BE2C (cell line): ENCODE results near the gene EBLN1.

Experiments used
- DNase-seq: peaks from one replicate; pipeline ENCODE4 v3.0.0-alpha.2; 2020
- H3K27me3 ChIP-seq: fragments of 250-450 bp; sonication (Bioruptor Pico); 2 replicates; pipeline ENCODE4 v1.5.1; 2020; ENCODE audit warnings: mild to moderate bottlenecking
- H3K36me3 ChIP-seq: fragments of 250-450 bp; sonication (Bioruptor Pico); 2 replicates; pipeline ENCODE4 v1.5.1; 2020; ENCODE audit warnings: mild to moderate bottlenecking
- H3K4me1 ChIP-seq: fragments of 250-450 bp; sonication (Bioruptor Pico); 2 replicates; pipeline ENCODE4 v1.5.1; 2020
- H3K4me3 ChIP-seq: 2 replicates; pipeline ENCODE4 v1.5.1; 2011; ENCODE audit warnings: low read depth, low read length
- H3K9me3 ChIP-seq: fragments of 250-450 bp; sonication (Bioruptor Pico); 2 replicates; pipeline ENCODE4 v1.5.1; 2020
- TF ChIP-seq, protein P1 (sequence below): IDR thresholded peaks from 2 replicates; pipeline ENCODE4 v1.5.1; 2012; ENCODE audit warnings: mild to moderate bottlenecking, low read depth, low read length

The EBLN1 gene

DNA sequence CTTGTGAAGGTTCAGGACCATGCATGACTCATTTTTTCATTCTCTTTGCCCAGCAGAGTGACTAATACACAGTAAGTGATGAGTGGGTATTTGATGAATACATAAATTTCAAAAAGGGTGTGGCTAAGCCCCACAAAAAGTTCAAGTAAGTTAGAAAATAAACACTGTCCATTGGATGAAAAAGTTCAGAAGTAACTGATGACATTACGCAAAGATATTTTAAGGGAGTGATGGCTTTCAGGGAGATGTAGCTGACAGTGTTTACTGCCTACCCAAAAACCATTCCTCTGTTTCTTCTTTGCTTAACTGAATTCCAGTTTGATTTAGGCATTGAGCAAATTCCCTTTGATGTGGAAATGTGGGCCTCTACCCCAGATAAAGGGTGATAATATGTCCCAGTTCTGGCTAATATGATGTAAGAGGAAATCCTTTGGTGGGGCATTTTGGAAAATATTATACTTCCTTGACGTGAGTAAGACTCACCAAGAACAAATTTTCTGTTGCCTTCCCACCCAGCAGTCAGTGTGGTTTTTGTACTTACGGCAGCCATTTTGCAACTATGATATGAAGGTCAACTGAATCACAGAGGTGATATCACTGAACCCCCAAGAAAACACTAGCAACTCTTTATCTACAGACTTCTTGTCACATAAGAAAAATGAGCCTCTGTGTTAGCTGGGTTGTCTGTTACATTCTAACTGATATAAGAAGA is 29.0 kb upstream of the EBLN1 start:
- TF ChIP-seq, protein P1, sequence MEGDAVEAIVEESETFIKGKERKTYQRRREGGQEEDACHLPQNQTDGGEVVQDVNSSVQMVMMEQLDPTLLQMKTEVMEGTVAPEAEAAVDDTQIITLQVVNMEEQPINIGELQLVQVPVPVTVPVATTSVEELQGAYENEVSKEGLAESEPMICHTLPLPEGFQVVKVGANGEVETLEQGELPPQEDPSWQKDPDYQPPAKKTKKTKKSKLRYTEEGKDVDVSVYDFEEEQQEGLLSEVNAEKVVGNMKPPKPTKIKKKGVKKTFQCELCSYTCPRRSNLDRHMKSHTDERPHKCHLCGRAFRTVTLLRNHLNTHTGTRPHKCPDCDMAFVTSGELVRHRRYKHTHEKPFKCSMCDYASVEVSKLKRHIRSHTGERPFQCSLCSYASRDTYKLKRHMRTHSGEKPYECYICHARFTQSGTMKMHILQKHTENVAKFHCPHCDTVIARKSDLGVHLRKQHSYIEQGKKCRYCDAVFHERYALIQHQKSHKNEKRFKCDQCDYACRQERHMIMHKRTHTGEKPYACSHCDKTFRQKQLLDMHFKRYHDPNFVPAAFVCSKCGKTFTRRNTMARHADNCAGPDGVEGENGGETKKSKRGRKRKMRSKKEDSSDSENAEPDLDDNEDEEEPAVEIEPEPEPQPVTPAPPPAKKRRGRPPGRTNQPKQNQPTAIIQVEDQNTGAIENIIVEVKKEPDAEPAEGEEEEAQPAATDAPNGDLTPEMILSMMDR, result no peak
- Histone ChIP-seq H3K9me3 (no peaks in the 10 kb centered on the region; the same call in 1 of the 2 replicates), H3K36me3 (no peaks in the 10 kb centered on the region), H3K4me1 (no peaks in the 10 kb centered on the region), H3K27me3 (no peaks in the 10 kb centered on the region), H3K4me3 (no peak overlapping the region)
- DNase-seq, result no peak

DNA sequence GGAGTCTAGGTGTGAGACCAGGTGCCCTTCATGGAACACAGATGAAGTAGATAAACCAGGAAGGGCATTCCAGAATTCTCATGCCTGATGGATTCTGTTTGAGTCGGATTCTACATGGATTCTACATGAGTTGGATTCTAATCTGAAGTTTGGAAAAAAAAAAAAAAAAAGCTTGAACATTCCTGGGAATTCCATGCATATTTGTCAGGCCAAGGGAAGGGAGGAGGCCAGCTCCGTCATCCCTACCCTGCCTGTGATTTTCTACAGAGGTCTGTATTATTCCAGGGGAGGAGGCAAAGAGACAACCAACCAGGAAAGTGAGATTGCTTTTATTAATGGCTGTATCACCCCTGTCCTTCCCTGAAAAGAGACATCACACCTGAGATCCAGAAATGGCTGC is 27.8 kb upstream of the EBLN1 start:
- Histone ChIP-seq H3K27me3 (no peaks in the 10 kb centered on the region), H3K9me3 (no peaks in the 10 kb centered on the region; the same call in 1 of the 2 replicates), H3K4me3 (no peak overlapping the region), H3K4me1 (no peaks in the 10 kb centered on the region), H3K36me3 (no peaks in the 10 kb centered on the region)
- no peak for DNase-seq
- TF ChIP-seq, protein P1, result no peak

DNA sequence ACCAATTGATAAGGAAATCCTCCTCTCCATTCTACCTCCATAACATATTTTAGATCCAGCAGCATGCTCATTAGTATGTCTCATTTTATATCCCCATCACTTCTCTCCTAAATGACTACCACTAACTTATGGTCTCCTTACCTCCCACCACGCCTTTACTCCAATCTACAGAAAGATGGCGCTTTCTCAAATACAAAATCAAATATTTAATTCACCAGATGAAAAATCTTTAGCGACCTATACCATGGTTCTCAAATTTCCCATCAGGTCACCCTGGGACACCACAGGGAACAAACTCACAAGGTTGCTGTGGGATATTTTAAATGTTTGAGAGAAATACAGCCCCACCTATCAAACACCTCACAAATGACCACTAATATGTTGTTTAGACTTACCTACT is 27.0 kb upstream of the EBLN1 start:
- TF ChIP-seq, protein P1, result peak; percentile 16; the same call in 1 of the 2 replicates

DNA sequence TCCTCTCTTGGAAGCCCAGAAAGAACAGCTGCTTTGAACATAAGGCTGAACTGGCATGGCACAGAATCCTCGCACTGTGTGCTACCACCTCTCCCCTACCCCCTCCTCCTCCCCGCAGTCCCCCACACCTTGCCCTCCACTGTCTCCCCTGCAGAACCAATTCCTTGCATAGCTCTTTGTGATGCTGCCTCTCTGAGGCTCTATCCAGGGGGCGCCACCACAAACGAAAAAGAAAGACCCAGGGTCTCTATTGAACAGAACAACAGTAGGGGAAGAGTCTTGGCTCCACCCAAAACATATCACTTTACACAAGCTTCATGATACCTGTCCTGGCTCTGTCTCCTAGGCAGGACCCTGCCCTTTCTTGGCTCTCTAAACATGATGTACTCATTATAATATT is 26.2 kb upstream of the EBLN1 start:
- no peak overlapping the region for H3K4me3 ChIP-seq
- H3K36me3 ChIP-seq, result no peaks in the 10 kb centered on the region
- TF ChIP-seq, protein P1, result peak; percentile 35; the same call in 1 of the 2 replicates
- H3K27me3 ChIP-seq, result no peaks in the 10 kb centered on the region
- H3K4me1 ChIP-seq, result no peaks in the 10 kb centered on the region
- DNase-seq, result no peak
- no peaks in the 10 kb centered on the region; the same call in 1 of the 2 replicates for H3K9me3 ChIP-seq

More for the DNA sequence above, 27.0 kb upstream of the EBLN1 start:
- no peak for DNase-seq
- Histone ChIP-seq H3K27me3 (no peaks in the 10 kb centered on the region), H3K4me1 (no peaks in the 10 kb centered on the region), H3K36me3 (no peaks in the 10 kb centered on the region), H3K4me3 (no peak overlapping the region), H3K9me3 (no peaks in the 10 kb centered on the region; the same call in 1 of the 2 replicates)

DNA sequence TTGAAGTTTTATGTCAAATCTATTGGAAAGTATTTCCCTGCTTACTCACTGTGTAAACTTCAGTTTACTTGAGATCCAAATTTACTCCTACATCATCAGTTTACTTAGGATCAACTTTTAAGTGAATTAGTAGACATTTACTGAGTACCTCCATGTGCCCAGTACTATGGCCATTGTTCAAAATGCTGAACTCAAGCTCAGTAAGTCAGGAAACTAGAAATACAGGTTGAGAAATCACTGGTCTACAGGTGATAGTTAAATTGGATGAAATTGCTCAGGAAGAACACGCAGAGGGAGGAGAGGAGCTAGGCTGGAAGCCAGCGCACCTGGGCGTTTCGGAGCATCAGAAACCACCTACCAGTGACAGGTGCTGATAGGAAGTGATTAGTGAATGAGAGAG is 25.5 kb upstream of the EBLN1 start:
- H3K27me3 ChIP-seq, result no peaks in the 10 kb centered on the region
- H3K4me3 ChIP-seq, result no peak overlapping the region
- no peak for DNase-seq
- H3K36me3 ChIP-seq, result no peaks in the 10 kb centered on the region
- no peaks in the 10 kb centered on the region for H3K4me1 ChIP-seq
- TF ChIP-seq, protein P1, result no peak
- no peaks in the 10 kb centered on the region; the same call in 1 of the 2 replicates for H3K9me3 ChIP-seq

DNA sequence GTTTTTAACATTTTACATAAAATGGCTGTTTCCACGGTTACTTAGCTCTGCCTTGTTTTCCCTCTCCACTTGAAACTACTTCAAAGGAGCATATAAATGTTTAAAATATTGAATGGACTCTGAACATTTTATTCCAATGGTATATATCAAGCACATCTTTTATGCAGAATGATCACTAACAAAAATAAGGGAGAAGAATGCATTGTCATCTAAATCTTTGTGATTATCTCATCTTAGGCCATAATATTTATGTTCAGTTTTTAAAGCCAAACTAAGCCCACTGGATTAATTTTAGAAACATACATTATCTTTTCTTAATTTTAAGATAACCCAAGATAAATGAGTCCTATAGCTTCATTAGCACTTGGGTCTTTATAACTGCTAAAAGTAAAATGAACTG is 13.4 kb upstream of the EBLN1 start:
- no peak for DNase-seq
- H3K9me3 ChIP-seq, result no peaks in the 10 kb centered on the region
- TF ChIP-seq, protein P1, result no peak
- no peaks in the 10 kb centered on the region for H3K27me3 ChIP-seq
- no peaks in the 10 kb centered on the region for H3K4me1 ChIP-seq
- H3K4me3 ChIP-seq, result peak overlapping the region; percentile 80; the same call in 1 of the 2 replicates
- H3K36me3 ChIP-seq, result no peaks in the 10 kb centered on the region
